T-helper 2 cell (primary cell): Measurements from ENCODE around the gene SRP54.
"Not testable (repeated sequence)": the region's sequence is repeated elsewhere in the genome, so short reads cannot be mapped to it uniquely, and the experiment has no call there.

Source experiments
- DNase-seq, 5 experiments: peaks; one replicate each; pipeline versions ENCODE4 v3.0.0 to v3.0.0-alpha.2; 2012 to 2022

Gene SRP54

GRCh38 chr14:35050652-35051051, 67.9 kb downstream of the SRP54 start:
- DNase-seq, result no peak

GRCh38 chr14:35051796-35052195, 69.0 kb downstream of the SRP54 start:
- DNase-seq, result no peak

GRCh38 chr14:35052637-35053036, 69.8 kb downstream of the SRP54 start:
- DNase-seq, result no peak

- not testable (repeated sequence) for DNase-seq
Observed at GRCh38 chr14:35061113-35061791, 78.5 kb downstream of the SRP54 start.

GRCh38 chr14:35065731-35066130, 82.9 kb downstream of the SRP54 start:
- not testable (repeated sequence) for DNase-seq

- no peak for DNase-seq
Observed at GRCh38 chr14:35068238-35069012, 85.6 kb downstream of the SRP54 start.

- DNase-seq, result no peak
Observed at GRCh38 chr14:35072226-35072625, 89.4 kb downstream of the SRP54 start.

- no peak for DNase-seq
Observed at GRCh38 chr14:35073486-35073885, 90.7 kb downstream of the SRP54 start.

GRCh38 chr14:35078082-35078481, 95.3 kb downstream of the SRP54 start:
- DNase-seq, result no peak
